Type B pancreatic cell (in vitro differentiated cells): ENCODE results near the gene CELF4. TPM values are rescaled to one million over a fixed set of nuclear protein-coding genes. Genes with fewer than 3 reads are reported as not detected.

Experiments
- DNase-seq: peaks from one replicate; pipeline ENCODE4 v3.0.0; 2021; ENCODE audit warnings: mixed read lengths; ENCODE audit not compliant: unreplicated experiment; ENCODE audit errors: extremely low spot score
- H3K27ac Mint-ChIP-seq: 2 replicates; pipeline ENCODE4 v1.8.0; 2021; ENCODE audit warnings: mild to moderate bottlenecking, mixed read lengths
- H3K27me3 Mint-ChIP-seq: 2 replicates; pipeline ENCODE4 v1.8.0; 2021; ENCODE audit warnings: mixed read lengths
- H3K36me3 Mint-ChIP-seq: 2 replicates; pipeline ENCODE4 v1.8.0; 2021; ENCODE audit warnings: mixed read lengths
- H3K4me1 Mint-ChIP-seq: one replicate; pipeline ENCODE4 v1.8.0; 2021; ENCODE audit warnings: mixed read lengths; ENCODE audit not compliant: unreplicated experiment
- H3K4me3 Mint-ChIP-seq: 2 replicates; pipeline ENCODE4 v1.8.0; 2021; ENCODE audit warnings: mild to moderate bottlenecking, mixed read lengths
- H3K9me3 Mint-ChIP-seq: 2 replicates; pipeline ENCODE4 v1.8.0; 2021; ENCODE audit warnings: mixed read lengths
- total RNA-seq: library from RNA; stranded (reverse); gene quantifications from 2 replicates; pipeline ENCODE4 v1.2.1, GENCODE V29; 2021; ENCODE audit warnings: low replicate concordance
- TF ChIP-seq, protein P1 (sequence below): fragments of 200-600 bp; sonication (generic); conservative IDR thresholded peaks from 2 replicates; pipeline ENCODE4 v1.5.0; 2021; ENCODE audit warnings: antibody characterized with exemption, mild to moderate bottlenecking

The CELF4 gene
- total RNA-seq, 1 donor from 2014 or later = 9.2 TPM

DNA sequence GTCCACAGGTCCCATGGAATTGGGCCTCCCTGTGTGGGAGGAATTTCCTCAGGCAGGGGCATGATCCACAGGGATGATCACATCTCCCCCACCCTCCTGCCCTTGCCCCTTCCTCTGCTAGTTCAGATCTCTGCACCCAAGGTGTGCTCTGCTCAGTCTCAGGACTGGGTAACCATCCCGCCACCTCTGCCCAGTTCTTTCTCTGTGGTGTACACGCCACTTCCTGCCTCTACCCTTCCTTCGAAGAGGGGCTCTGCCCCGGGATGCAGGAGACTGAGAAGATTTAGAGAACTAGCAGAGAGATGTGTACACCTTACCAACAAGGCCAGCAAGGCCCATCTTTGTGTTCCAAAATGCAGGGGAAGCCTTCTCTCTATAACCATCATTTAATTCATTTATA lies 160.4 kb downstream of the CELF4 start:
- Mint-ChIP-seq H3K9me3 (no peaks in the 10 kb centered on the region), H3K27ac (peak overlapping the region; percentile 53), H3K27me3 (no peaks in the 10 kb centered on the region), H3K4me3 (no peak overlapping the region), H3K4me1 (peaks cover 26% of the 10 kb centered on the region), H3K36me3 (no peaks in the 10 kb centered on the region)
- TF ChIP-seq, protein P1, sequence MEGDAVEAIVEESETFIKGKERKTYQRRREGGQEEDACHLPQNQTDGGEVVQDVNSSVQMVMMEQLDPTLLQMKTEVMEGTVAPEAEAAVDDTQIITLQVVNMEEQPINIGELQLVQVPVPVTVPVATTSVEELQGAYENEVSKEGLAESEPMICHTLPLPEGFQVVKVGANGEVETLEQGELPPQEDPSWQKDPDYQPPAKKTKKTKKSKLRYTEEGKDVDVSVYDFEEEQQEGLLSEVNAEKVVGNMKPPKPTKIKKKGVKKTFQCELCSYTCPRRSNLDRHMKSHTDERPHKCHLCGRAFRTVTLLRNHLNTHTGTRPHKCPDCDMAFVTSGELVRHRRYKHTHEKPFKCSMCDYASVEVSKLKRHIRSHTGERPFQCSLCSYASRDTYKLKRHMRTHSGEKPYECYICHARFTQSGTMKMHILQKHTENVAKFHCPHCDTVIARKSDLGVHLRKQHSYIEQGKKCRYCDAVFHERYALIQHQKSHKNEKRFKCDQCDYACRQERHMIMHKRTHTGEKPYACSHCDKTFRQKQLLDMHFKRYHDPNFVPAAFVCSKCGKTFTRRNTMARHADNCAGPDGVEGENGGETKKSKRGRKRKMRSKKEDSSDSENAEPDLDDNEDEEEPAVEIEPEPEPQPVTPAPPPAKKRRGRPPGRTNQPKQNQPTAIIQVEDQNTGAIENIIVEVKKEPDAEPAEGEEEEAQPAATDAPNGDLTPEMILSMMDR = no peak
- no peak for DNase-seq

DNA sequence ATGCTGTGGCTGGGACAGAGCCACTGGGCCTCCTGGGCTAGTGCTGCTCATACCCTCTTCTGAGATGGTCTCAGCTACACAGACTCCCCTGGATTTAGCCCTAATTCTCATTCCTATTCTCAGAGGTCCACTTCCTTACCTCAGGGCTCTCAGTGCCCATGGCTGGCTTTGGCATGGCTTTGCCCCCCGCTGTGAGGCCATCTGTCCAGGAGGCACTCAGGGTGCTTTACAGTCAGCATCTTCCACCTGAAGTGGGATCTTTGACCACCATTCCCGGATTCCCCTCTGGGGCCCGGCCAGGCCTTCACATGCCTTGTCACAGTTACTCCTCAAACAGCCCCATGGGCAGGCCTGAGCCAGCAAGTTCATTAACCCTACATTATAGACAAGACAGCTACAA lies 161.8 kb downstream of the CELF4 start:
- Mint-ChIP-seq H3K36me3 (no peaks in the 10 kb centered on the region), H3K27ac (peak overlapping the region; percentile 79), H3K9me3 (no peaks in the 10 kb centered on the region), H3K27me3 (peaks cover 2% of the 10 kb centered on the region), H3K4me1 (peaks cover 28% of the 10 kb centered on the region), H3K4me3 (no peak overlapping the region)
- no peak for DNase-seq
- TF ChIP-seq, protein P1 = no peak

DNA sequence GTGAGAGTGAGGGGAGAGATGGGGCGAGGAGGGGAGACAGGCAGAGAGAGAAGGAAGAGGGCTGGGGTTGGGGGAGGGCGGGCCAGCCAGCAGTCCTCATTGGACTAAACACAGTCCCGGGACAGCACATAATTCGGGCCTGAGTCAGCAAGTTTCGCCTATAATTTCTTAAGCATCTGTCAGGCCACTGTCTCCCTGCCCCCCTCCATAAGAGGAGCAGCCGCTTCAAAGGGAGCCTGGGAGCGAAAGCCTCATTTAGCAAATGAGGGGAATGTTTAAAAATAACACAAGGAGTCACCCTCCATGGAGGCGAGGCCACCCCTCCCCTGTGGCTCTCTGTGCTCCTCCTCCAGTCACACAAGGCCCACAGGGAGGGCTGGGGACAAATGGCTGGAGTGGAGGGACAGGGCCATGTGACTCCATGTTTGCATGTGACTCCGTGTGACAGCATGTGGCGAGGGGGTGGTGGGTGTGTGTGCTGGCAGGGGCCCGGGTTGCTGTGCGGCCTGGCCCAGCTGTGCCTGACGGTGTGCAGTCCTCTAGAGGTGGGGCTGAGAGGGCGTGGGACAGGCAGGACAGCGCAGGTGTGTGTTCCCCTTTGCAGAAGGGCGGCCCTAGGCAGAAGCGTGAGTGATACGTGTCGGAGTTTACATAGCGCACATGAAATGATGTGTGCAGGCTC lies 162.4 kb downstream of the CELF4 start:
- peak overlapping the region; percentile 34 for H3K4me3 Mint-ChIP-seq
- no peaks in the 10 kb centered on the region for H3K36me3 Mint-ChIP-seq
- TF ChIP-seq, protein P1 = no peak
- peak overlapping the region; percentile 79 for H3K27ac Mint-ChIP-seq
- H3K4me1 Mint-ChIP-seq = peaks cover 29% of the 10 kb centered on the region
- DNase-seq = no peak
- no peaks in the 10 kb centered on the region for H3K9me3 Mint-ChIP-seq
- H3K27me3 Mint-ChIP-seq = peaks cover 3% of the 10 kb centered on the region

DNA sequence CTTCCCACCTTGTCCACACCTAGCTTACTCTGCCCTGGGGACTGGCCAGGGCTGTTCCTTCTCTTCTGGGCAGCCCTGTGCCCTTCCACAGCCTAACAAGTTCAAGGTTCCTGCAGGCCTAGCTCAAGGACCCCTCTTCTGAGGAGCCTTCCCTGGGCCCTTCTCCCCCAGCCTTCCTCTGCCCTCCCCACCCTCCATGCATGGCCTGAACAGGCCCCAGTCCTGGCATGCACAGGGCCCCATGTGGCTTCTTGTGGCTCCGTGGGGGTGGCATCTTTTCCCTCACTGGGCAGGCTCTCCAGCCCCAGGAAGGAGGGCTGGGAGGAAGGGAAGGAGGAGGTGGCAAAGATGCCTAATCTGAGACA lies 162.9 kb downstream of the CELF4 start:
- no peaks in the 10 kb centered on the region for H3K9me3 Mint-ChIP-seq
- H3K27ac Mint-ChIP-seq = peak overlapping the region; percentile 79
- TF ChIP-seq, protein P1 = no peak
- DNase-seq = no peak
- H3K36me3 Mint-ChIP-seq = no peaks in the 10 kb centered on the region
- peaks cover 3% of the 10 kb centered on the region for H3K27me3 Mint-ChIP-seq
- H3K4me1 Mint-ChIP-seq = peaks cover 29% of the 10 kb centered on the region
- no peak overlapping the region for H3K4me3 Mint-ChIP-seq

DNA sequence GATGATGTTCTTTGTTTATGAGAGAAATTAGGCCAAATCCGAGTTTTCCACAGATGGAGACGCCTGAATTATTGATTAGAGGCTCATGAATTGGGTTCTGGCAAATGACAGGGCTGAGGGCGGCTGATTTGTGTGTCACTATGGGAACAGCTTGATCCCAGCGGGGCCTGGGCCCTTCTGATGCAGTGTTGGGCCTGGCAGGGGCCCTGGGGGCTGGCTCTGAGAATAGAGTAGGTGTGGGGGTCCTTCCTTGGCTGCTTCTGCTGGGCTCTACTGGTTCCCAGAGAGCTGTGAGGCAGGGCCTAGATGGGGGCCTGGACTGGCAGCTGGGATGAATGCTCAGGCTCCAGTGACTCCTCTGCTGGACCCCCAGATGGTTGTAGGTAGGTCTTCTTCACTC lies 164.8 kb downstream of the CELF4 start:
- Mint-ChIP-seq H3K27ac (no peak overlapping the region), H3K4me3 (no peak overlapping the region), H3K9me3 (no peaks in the 10 kb centered on the region), H3K4me1 (peaks cover 24% of the 10 kb centered on the region), H3K27me3 (peaks cover 7% of the 10 kb centered on the region), H3K36me3 (no peaks in the 10 kb centered on the region)
- DNase-seq = no peak
- TF ChIP-seq, protein P1 = no peak
